GM12891 (cell line): ENCODE measurements around the gene PRX.

Experiments used
- DNase-seq: peaks from one replicate; pipeline ENCODE4 v3.0.0; 2011; ENCODE audit warnings: low spot score; ENCODE audit not compliant: insufficient read length
- FAIRE-seq: peaks from 2 replicates; lab custom pipeline; 2011; peaks lifted over from hg19 to GRCh38; lab: Jason Lieb, UNC
- PAX5 ChIP-seq: IDR thresholded peaks from 2 replicates; pipeline ENCODE4 v1.6.1; 2011; ENCODE audit warnings: low read length, moderate library complexity, mild to moderate bottlenecking; ENCODE audit not compliant: insufficient read depth, severe bottlenecking
- POLR2A ChIP-seq: IDR thresholded peaks from 2 replicates; pipeline ENCODE4 v1.6.1; 2011; ENCODE audit warnings: low read depth, low read length, control low read depth
- POLR2AphosphoS5 ChIP-seq: IDR thresholded peaks from 2 replicates; pipeline ENCODE4 v1.6.1; 2011; ENCODE audit warnings: low read depth, low read length, control low read depth
- POU2F2 ChIP-seq: IDR thresholded peaks from 2 replicates; pipeline ENCODE4 v1.6.1; 2011; ENCODE audit warnings: low read depth, mild to moderate bottlenecking, control low read depth, low read length, moderate library complexity
- SPI1 ChIP-seq: IDR thresholded peaks from 2 replicates; pipeline ENCODE4 v1.6.1; 2011; ENCODE audit warnings: low read depth, low read length, control low read depth
- TAF1 ChIP-seq: IDR thresholded peaks from 2 replicates; pipeline ENCODE4 v1.6.1; 2011; ENCODE audit warnings: low read depth, low read length, control low read depth

PRX gene

GRCh38 chr19:40400559-40400958 is 12.6 kb downstream of the PRX start:
- FAIRE-seq (no peak), DNase-seq (no peak)
- no peak for TF ChIP-seq POLR2AphosphoS5
- TF ChIP-seq PAX5 = no peak
- TF ChIP-seq TAF1 = no peak
- TF ChIP-seq SPI1 = no peak
- no peak for TF ChIP-seq POLR2A
- no peak for TF ChIP-seq POU2F2

- peak; percentile 48 for FAIRE-seq
- DNase-seq = peak; percentile 66
- no peak for TF ChIP-seq POLR2AphosphoS5
- no peak for TF ChIP-seq PAX5
- no peak for TF ChIP-seq TAF1
- TF ChIP-seq POLR2A = no peak
- TF ChIP-seq SPI1 = no peak
- no peak for TF ChIP-seq POU2F2
These were observed 14.6 kb downstream of the PRX start for GRCh38 chr19:40398417-40399131.

GRCh38 chr19:40397568-40397906 is 15.6 kb downstream of the PRX start:
- no peak for TF ChIP-seq POU2F2
- TF ChIP-seq PAX5 = no peak
- TF ChIP-seq POLR2A = no peak
- no peak for TF ChIP-seq SPI1
- no peak for TF ChIP-seq POLR2AphosphoS5
- TF ChIP-seq TAF1 = no peak
- DNase-seq (no peak), FAIRE-seq (no peak)

GRCh38 chr19:40396886-40397567 is 16.2 kb downstream of the PRX start:
- no peak for TF ChIP-seq SPI1
- no peak for TF ChIP-seq POLR2AphosphoS5
- no peak for TF ChIP-seq PAX5
- TF ChIP-seq POLR2A = no peak
- TF ChIP-seq TAF1 = no peak
- TF ChIP-seq POU2F2 = no peak
- DNase-seq (no peak), FAIRE-seq (no peak)

GRCh38 chr19:40395956-40396355 is 17.2 kb downstream of the PRX start:
- TF ChIP-seq POU2F2 (no peak), TAF1 (no peak), POLR2AphosphoS5 (no peak), POLR2A (no peak), SPI1 (no peak), PAX5 (no peak)
- FAIRE-seq = no peak
- DNase-seq = no peak

- TF ChIP-seq POLR2AphosphoS5 (no peak), TAF1 (no peak), POLR2A (no peak), POU2F2 (no peak)
- FAIRE-seq = no peak
- DNase-seq = no peak
These were observed 18.4 kb downstream of the PRX start for GRCh38 chr19:40394816-40395210.

GRCh38 chr19:40393894-40394815 is 19.0 kb downstream of the PRX start:
- no peak for TF ChIP-seq POLR2AphosphoS5
- TF ChIP-seq TAF1 = no peak
- no peak for TF ChIP-seq POLR2A
- TF ChIP-seq SPI1 = no peak
- DNase-seq (no peak), FAIRE-seq (no peak)

GRCh38 chr19:40392894-40393517 is 20.2 kb downstream of the PRX start:
- TF ChIP-seq SPI1 = no peak
- TF ChIP-seq TAF1 = no peak
- no peak for TF ChIP-seq POLR2AphosphoS5
- no peak for TF ChIP-seq POU2F2
- TF ChIP-seq PAX5 = no peak
- DNase-seq (no peak), FAIRE-seq (no peak)
